Smooth muscle cell (in vitro differentiated cells): Measurements from ENCODE around the gene KRT74. TPM values are rescaled to one million over a fixed set of nuclear protein-coding genes. Genes with fewer than 3 reads are reported as not detected.

Source experiments
- DNase-seq: peaks from one replicate; lab custom pipeline; 2025; ENCODE audit not compliant: unreplicated experiment; lab: John Stamatoyannopoulos, UW
- H2AFZ ChIP-seq: fragments of 200-600 bp; sonication (generic); 2 replicates; pipeline ENCODE4 v1.6.0; 2016; ENCODE audit warnings: antibody characterized with exemption, low read depth, mild to moderate bottlenecking
- H3F3A ChIP-seq: fragments of 200-600 bp; sonication (generic); 2 replicates; pipeline ENCODE4 v1.6.0; 2017; ENCODE audit warnings: antibody characterized with exemption, low read depth
- H3K27ac ChIP-seq: fragments of 200-600 bp; sonication (generic); 2 replicates; pipeline ENCODE4 v1.5.1; 2016; ENCODE audit warnings: low read depth, mild to moderate bottlenecking
- H3K27me3 ChIP-seq: fragments of 200-600 bp; sonication (generic); 2 replicates; pipeline ENCODE4 v1.6.1; 2016; ENCODE audit warnings: low read depth, mild to moderate bottlenecking
- H3K36me3 ChIP-seq: fragments of 200-600 bp; sonication (generic); 2 replicates; pipeline ENCODE4 v1.5.1; 2016; ENCODE audit warnings: low read depth
- H3K4me1 ChIP-seq: fragments of 200-600 bp; sonication (generic); 2 replicates; pipeline ENCODE4 v1.5.1; 2016; ENCODE audit warnings: low read depth
- H3K4me2 ChIP-seq: fragments of 200-600 bp; sonication (generic); 2 replicates; pipeline ENCODE4 v1.6.0; 2016; ENCODE audit warnings: mild to moderate bottlenecking
- H3K4me3 ChIP-seq: fragments of 200-600 bp; sonication (generic); 2 replicates; pipeline ENCODE4 v1.5.1; 2016; ENCODE audit warnings: mild to moderate bottlenecking
- H3K79me2 ChIP-seq: fragments of 200-600 bp; sonication (generic); 2 replicates; pipeline ENCODE4 v1.6.0; 2016; ENCODE audit warnings: low read depth, mild to moderate bottlenecking
- H3K9ac ChIP-seq: fragments of 200-600 bp; sonication (generic); 2 replicates; pipeline ENCODE4 v1.6.0; 2016; ENCODE audit warnings: low read depth
- H3K9me3 ChIP-seq: fragments of 200-600 bp; sonication (generic); replicated peaks from 2 replicates; pipeline ENCODE4 v1.5.1; 2016; ENCODE audit warnings: low read depth
- H4K20me1 ChIP-seq: fragments of 200-600 bp; sonication (generic); 2 replicates; pipeline ENCODE4 v1.6.0; 2016; ENCODE audit warnings: low read depth
- CTCF ChIP-seq: fragments of 200-600 bp; sonication (generic); IDR thresholded peaks from 2 replicates; pipeline ENCODE4 v1.5.1; 2017; ENCODE audit warnings: borderline replicate concordance, mild to moderate bottlenecking, antibody characterized with exemption; ENCODE audit not compliant: insufficient read depth, poor library complexity, severe bottlenecking
- WGBS: methylation state at CpG from one replicate; pipeline ENCODE4 v1.1.7; 2016; ENCODE audit warnings: low lambda C conversion rate; 5-methylcytosine and 5-hydroxymethylcytosine counted together
- polyA plus RNA-seq: library from polyadenylated mRNA; unstranded; fragments of >200 nt; fragmentation: Nextera tagmentation; extraction: Ambion mirVana; gene quantifications from 2 replicates; pipeline ENCODE4 v1.2.1, GENCODE V29; 2016
- total RNA-seq: library from RNA; depleted of rRNA; stranded (reverse); fragments of >200 nt; gene quantifications from 2 replicates; pipeline ENCODE4 v1.2.3, GENCODE V29; 2014

Gene KRT74
- total and polyA plus RNA-seq, 2 experiments from 2014 or later, result not detected

- no peak overlapping the region for H3K27ac ChIP-seq
- no peaks in the 10 kb centered on the region for H3K4me1 ChIP-seq
- no peak overlapping the region for H3K4me3 ChIP-seq
- no peak for TF ChIP-seq CTCF
- H3K36me3 ChIP-seq, result no peaks in the 10 kb centered on the region
- H2AFZ ChIP-seq, result no peak overlapping the region
- H3K79me2 ChIP-seq, result no peaks in the 10 kb centered on the region
- peaks cover 20% of the 10 kb centered on the region for H3K27me3 ChIP-seq
- no peaks in the 10 kb centered on the region for H3F3A ChIP-seq
- no peak overlapping the region for H3K9ac ChIP-seq
- no peaks in the 10 kb centered on the region for H4K20me1 ChIP-seq
- no peak for DNase-seq
- no peaks in the 10 kb centered on the region for H3K9me3 ChIP-seq
- WGBS, result 94% methylated on average over 12 of the region's 12 CpGs
- no peak overlapping the region for H3K4me2 ChIP-seq
These were observed 5.5 kb downstream of the KRT74 start for GRCh38 chr12:52568111-52568510.

GRCh38 chr12:52566847-52567291, 6.8 kb downstream of the KRT74 start:
- no peak overlapping the region for H3K27ac ChIP-seq
- H3K36me3 ChIP-seq, result no peaks in the 10 kb centered on the region
- WGBS, result 79% methylated on average over 8 of the region's 8 CpGs
- H2AFZ ChIP-seq, result no peak overlapping the region
- H3K27me3 ChIP-seq, result peaks cover 21% of the 10 kb centered on the region
- DNase-seq, result no peak
- H3K4me1 ChIP-seq, result no peaks in the 10 kb centered on the region
- no peak overlapping the region for H3K9ac ChIP-seq
- H3K9me3 ChIP-seq, result no peaks in the 10 kb centered on the region
- H4K20me1 ChIP-seq, result no peaks in the 10 kb centered on the region
- H3K4me2 ChIP-seq, result no peak overlapping the region
- H3F3A ChIP-seq, result no peaks in the 10 kb centered on the region
- TF ChIP-seq CTCF, result no peak
- H3K79me2 ChIP-seq, result no peaks in the 10 kb centered on the region
- no peak overlapping the region for H3K4me3 ChIP-seq

- Histone ChIP-seq H3K9ac (no peak overlapping the region), H3K4me2 (no peak overlapping the region), H4K20me1 (no peaks in the 10 kb centered on the region), H3K27me3 (peaks cover 42% of the 10 kb centered on the region), H3K27ac (no peak overlapping the region), H3K4me3 (no peak overlapping the region), H3K4me1 (no peaks in the 10 kb centered on the region), H3K36me3 (no peaks in the 10 kb centered on the region), H2AFZ (no peak overlapping the region), H3K9me3 (no peaks in the 10 kb centered on the region), H3K79me2 (no peaks in the 10 kb centered on the region), H3F3A (no peaks in the 10 kb centered on the region)
- TF ChIP-seq CTCF, result no peak
- WGBS, result 64% methylated on average over 1 of the region's 1 CpG
- DNase-seq, result no peak
These were observed 9.1 kb downstream of the KRT74 start for GRCh38 chr12:52564582-52564981.

- Histone ChIP-seq H3K36me3 (no peaks in the 10 kb centered on the region), H3K9ac (no peak overlapping the region), H4K20me1 (no peaks in the 10 kb centered on the region), H3K27ac (no peak overlapping the region), H2AFZ (no peak overlapping the region), H3K4me2 (no peak overlapping the region), H3F3A (no peaks in the 10 kb centered on the region), H3K4me1 (no peaks in the 10 kb centered on the region), H3K9me3 (no peaks in the 10 kb centered on the region), H3K27me3 (peaks cover 48% of the 10 kb centered on the region), H3K4me3 (no peak overlapping the region), H3K79me2 (no peaks in the 10 kb centered on the region)
- no peak for DNase-seq
- WGBS, result 71% methylated on average over 3 of the region's 3 CpGs
- peak; percentile 32 for TF ChIP-seq CTCF
These were observed 11.7 kb downstream of the KRT74 start for GRCh38 chr12:52561880-52562449.
